Muscle of leg (tissue), 16 donors: Measurements from ENCODE around the gene GTPBP3. TPM values are rescaled to one million over a fixed set of nuclear protein-coding genes. Genes with fewer than 3 reads are reported as not detected.
A peak's percentile ranks its signal among the peaks of the same experiment; 100 is the strongest.
"Not testable (repeated sequence)": the region's sequence is repeated elsewhere in the genome, so short reads cannot be mapped to it uniquely, and the experiment has no call there.

ENCODE experiments used
- DNase-seq: peaks from one replicate; pipeline ENCODE4 v3.0.0; 2013
- H3K27ac ChIP-seq: one replicate; pipeline ENCODE4 v1.5.1; 2013; ENCODE audit warnings: mild to moderate bottlenecking, low read length, control low read depth
- H3K27me3 ChIP-seq: one replicate; pipeline ENCODE4 v1.6.1; 2013; ENCODE audit warnings: low read length; ENCODE audit not compliant: control insufficient read depth, insufficient read depth
- H3K36me3 ChIP-seq: one replicate; pipeline ENCODE4 v1.6.1; 2013; ENCODE audit warnings: low read length; ENCODE audit not compliant: control insufficient read depth, insufficient read depth
- H3K4me1 ChIP-seq: one replicate; pipeline ENCODE4 v1.6.1; 2013; ENCODE audit warnings: low read length; ENCODE audit not compliant: control insufficient read depth, insufficient read depth
- H3K4me3 ChIP-seq: one replicate; pipeline ENCODE4 v1.5.1; 2013; ENCODE audit warnings: low read length, control low read depth
- H3K9me3 ChIP-seq: replicated peaks from 2 replicates; pipeline ENCODE4 v1.6.1; 2013; ENCODE audit warnings: low read depth, low read length; ENCODE audit not compliant: control insufficient read depth
- WGBS: methylation state at CpG from one replicate; pipeline ENCODE4 v1.1.5; 2013; ENCODE audit warnings: missing lambda C conversion rate; ENCODE audit not compliant: insufficient coverage; 5-methylcytosine and 5-hydroxymethylcytosine counted together
- long read RNA-seq, 11 donors: transcript quantifications; one replicate each; lab custom pipeline, GENCODE V29; 2026
- polyA plus RNA-seq, 8 donors: library from polyadenylated mRNA; unstranded; fragments of 120-200 nt; gene quantifications; one replicate each; pipeline versions ENCODE4 v1.2.1 to v1.2.3, GENCODE V29; 2013; ENCODE audit warnings: inconsistent platforms in 1 of 8, low replicate concordance in 1 of 8; ENCODE audit not compliant: insufficient read length in 8 of 8, insufficient read depth in 1 of 8
- total RNA-seq: library from RNA; stranded (reverse); fragments of 120-200 nt; gene quantifications from one replicate; pipeline ENCODE4 v1.2.4, GENCODE V29; 2013

The GTPBP3 gene, protein sequence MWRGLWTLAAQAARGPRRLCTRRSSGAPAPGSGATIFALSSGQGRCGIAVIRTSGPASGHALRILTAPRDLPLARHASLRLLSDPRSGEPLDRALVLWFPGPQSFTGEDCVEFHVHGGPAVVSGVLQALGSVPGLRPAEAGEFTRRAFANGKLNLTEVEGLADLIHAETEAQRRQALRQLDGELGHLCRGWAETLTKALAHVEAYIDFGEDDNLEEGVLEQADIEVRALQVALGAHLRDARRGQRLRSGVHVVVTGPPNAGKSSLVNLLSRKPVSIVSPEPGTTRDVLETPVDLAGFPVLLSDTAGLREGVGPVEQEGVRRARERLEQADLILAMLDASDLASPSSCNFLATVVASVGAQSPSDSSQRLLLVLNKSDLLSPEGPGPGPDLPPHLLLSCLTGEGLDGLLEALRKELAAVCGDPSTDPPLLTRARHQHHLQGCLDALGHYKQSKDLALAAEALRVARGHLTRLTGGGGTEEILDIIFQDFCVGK
- 7.6 TPM for total RNA-seq
- 10 to 100 TPM in 5 of 8 donors, 1 to 10 TPM in 3; 9.2 to 16.3 (median 13.2) TPM for polyA plus RNA-seq
- long read RNA-seq, donor 1, partial matches to known transcripts = 0 of 2 reads
- long read RNA-seq, donor 1, other reads (novel, unspliced or antisense) = 0 of 2 reads
- long read RNA-seq, donor 2 = 0 reads
- long read RNA-seq, donor 3, partial matches to known transcripts = 8 of 9 reads
- long read RNA-seq, donor 3, other reads (novel, unspliced or antisense) = 0 of 9 reads
- long read RNA-seq, donor 4, partial matches to known transcripts = 0 of 2 reads
- long read RNA-seq, donor 4, other reads (novel, unspliced or antisense) = 0 of 2 reads
- long read RNA-seq, donor 5, partial matches to known transcripts = 0 of 4 reads
- long read RNA-seq, donor 5, other reads (novel, unspliced or antisense) = 0 of 4 reads
- long read RNA-seq, donor 6, partial matches to known transcripts = 0 of 13 reads
- long read RNA-seq, donor 6, other reads (novel, unspliced or antisense) = 0 of 13 reads
- long read RNA-seq, donor 7, partial matches to known transcripts = 0 of 2 reads
- long read RNA-seq, donor 7, other reads (novel, unspliced or antisense) = 0 of 2 reads
- long read RNA-seq, donor 8 = 0 reads
- long read RNA-seq, donor 9, partial matches to known transcripts = 0 of 1 reads
- long read RNA-seq, donor 9, other reads (novel, unspliced or antisense) = 0 of 1 reads
- long read RNA-seq, donor 10 = 0 reads
- long read RNA-seq, donor 11, partial matches to known transcripts = 0 of 3 reads
- long read RNA-seq, donor 11, other reads (novel, unspliced or antisense) = 0 of 3 reads

DNA sequence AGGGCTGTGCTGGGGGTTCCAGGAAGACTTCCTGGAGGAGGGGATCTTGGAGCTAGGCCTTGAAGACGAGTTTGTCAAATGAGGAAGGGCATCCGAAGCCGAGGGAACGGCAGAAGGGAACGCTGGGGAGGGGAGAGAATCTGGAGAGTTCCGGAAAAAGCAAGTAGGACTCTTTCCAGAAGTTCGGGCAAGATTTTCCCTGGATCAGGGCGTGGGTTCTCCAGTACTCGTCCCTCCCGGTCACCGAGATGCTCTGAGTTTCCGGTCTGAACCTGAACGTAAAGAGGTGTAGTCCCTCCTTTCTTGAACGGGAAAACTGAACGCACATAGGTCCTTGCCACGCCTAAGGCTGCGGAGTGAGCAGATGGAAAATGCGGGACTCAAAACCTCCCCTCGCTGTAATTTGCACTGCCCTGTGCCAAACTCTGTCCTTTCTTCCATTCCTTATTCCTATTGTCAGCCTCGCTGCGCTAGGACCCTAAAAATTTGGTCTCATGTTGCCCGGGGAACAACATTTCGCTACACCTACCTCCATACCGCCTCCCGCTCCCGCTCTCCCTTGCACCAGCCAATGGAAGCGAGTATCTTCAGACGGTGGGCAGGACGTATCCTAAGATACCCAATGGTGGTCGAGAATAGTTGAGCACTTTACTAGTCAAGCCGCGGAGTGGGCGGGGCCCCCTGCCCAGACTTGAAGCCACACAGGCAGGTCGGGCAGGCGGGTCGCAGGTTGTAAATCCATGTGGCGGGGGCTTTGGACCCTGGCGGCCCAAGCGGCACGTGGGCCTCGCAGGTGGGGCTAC lies at the start of gene GTPBP3:
TSS of gene GTPBP3 (plus strand) at position 682 of the 803 bp plus-strand sequence. CDS start at position 741, 59 bp downstream.
- Histone ChIP-seq H3K27me3 (no peaks in the 10 kb centered on the region), H3K36me3 (peaks cover 20% of the 10 kb centered on the region), H3K27ac (peak within 1 kb of the TSS; percentile 99), H3K4me3 (peak within 1 kb of the TSS; percentile 73), H3K9me3 (no peaks in the 10 kb centered on the region), H3K4me1 (peaks cover 35% of the 10 kb centered on the region)
- WGBS = under 1% methylated on average over 38 of the region's 41 CpGs
- DNase-seq = peak; percentile 100

DNA sequence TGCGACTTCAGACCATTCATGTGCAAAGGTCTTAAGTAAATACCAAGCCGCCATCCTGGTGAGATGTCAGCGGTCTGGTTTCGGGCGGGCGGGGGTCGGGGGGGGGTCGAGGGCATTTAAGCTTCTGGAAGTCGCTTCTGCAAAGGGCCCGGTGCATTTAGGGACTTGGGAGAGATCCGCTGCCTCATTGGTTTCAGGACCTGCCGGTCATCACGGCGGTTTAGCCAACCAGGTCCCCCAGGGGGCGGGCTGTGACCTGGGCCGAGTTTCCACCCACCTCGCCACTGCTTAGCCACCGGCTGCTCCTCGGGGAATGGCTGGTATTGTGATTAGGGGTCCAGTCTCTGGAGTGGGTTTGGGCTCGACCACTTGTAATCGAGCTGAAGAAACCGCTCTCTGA lies 47.9 kb upstream of the GTPBP3 start:
- no peaks in the 10 kb centered on the region for H3K27me3 ChIP-seq
- 6% methylated on average over 5 of the region's 22 CpGs for WGBS
- no peak overlapping the region for H3K4me3 ChIP-seq
- no peak overlapping the region for H3K27ac ChIP-seq
- DNase-seq = peak; percentile 77
- peaks cover 14% of the 10 kb centered on the region for H3K4me1 ChIP-seq
- H3K9me3 ChIP-seq = no peaks in the 10 kb centered on the region
- peaks cover 7% of the 10 kb centered on the region for H3K36me3 ChIP-seq

DNA sequence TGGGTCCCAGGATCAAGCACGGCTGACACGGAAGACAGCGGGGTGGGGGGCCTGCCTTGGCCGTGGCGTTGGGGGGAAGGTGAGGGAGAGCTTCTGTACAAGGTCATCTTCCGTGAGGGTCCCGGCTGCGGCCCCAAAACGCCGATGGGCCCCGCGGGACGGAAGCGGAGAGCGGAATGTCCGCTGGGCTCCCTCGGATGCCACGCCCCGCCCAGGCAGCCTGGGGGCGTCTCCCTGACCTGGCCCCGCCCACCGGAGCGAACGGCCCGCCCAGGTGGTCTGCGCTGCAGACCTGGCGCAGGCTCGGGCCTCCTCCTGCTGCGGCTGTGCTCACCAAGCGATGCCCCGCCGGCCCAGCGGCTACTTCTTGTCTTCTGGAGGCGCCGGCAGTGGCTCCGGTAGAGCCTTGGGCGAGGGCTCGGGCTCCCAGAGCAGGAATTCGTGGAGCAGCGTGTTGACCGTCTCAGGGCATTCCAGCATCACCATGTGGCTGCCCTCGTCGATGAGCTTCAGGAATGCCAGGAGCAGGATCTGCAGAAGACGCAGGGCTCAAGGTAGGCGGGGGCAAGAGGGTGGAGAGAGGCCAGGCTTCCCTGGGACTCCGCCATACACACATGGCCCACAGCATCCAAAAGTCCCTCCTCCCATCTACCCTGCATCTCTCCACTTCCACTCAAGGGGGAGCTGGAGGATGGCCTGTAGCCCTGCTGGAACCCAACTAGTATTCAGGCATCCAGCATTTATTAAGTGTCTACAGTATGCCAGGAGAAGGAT lies 44.9 kb upstream of the GTPBP3 start:
- Histone ChIP-seq H3K4me3 (peak overlapping the region; percentile 49), H3K9me3 (no peaks in the 10 kb centered on the region), H3K4me1 (peaks cover 14% of the 10 kb centered on the region), H3K36me3 (peaks cover 11% of the 10 kb centered on the region), H3K27ac (peak overlapping the region; percentile 55), H3K27me3 (no peaks in the 10 kb centered on the region)
- peak; percentile 92 for DNase-seq
- WGBS = 6% methylated on average over 31 of the region's 46 CpGs

DNA sequence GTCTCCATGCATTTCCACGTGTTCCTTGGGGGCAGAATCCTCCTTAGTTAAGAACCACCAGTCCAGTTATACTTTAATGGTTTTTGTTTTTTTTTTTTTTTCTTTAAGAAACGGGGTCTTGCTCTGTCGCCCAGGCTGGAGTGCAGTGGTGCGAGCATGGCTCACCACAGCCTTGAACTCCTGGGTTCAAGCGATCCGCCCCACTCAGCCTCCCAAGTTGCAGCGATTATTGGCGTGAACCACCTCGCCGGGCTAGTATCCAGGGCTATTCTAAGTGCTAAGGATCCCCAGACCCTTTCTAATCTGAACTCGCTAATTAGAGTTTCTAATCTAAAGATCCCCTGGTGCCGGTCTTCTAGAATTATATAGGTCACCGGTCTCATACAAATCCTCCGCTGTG lies 43.7 kb upstream of the GTPBP3 start:
- Histone ChIP-seq H3K27ac (no peak overlapping the region), H3K4me3 (no peak overlapping the region), H3K36me3 (peaks cover 15% of the 10 kb centered on the region), H3K9me3 (peaks cover 2% of the 10 kb centered on the region), H3K4me1 (peaks cover 14% of the 10 kb centered on the region), H3K27me3 (no peaks in the 10 kb centered on the region)
- DNase-seq = no peak
- 85% methylated on average over 13 of the region's 14 CpGs for WGBS

DNA sequence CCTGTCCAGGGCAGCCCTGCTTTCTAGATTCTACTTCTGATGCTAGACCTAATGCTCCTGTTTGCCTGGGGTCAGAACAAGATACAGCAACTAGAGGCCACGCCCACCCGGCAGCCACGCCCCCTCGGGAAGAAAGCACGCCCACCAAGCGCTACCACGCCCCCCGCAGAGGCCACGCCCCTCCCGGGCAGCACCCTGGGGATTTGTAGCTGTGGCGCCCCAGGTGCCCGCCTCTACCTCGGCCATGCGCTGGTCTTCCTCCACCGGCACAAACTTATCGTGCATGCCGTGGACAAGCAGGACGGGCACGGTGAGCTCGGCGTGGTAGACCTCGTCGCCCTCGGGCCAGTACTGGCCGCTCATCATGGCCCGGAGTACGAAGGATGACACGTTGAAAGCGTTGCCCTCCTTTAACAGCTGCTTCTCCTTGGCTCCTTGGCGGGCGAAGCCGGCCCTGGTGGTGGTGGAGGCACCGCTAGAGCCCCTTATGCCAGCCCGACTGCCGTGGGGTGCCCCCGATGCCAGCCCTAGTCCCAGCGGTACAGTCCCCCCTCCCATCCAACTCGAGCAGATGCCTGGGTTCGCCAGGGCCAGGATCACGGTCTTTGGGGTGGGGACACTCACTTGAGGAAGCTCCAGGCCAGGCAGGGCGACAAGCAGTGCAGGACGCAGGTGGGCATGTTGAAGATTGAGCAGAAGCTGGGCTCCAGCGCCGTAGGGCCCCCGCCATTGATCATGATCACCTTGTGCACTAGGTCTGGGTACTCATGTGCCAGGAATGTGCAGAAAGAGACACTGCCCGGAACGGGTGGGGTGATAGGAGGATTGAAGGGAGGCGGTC lies 43.1 kb upstream of the GTPBP3 start:
- DNase-seq = no peak
- Histone ChIP-seq H3K27me3 (no peaks in the 10 kb centered on the region), H3K4me1 (peaks cover 14% of the 10 kb centered on the region), H3K4me3 (no peak overlapping the region), H3K27ac (no peak overlapping the region), H3K36me3 (peaks cover 15% of the 10 kb centered on the region), H3K9me3 (peaks cover 2% of the 10 kb centered on the region)
- 78% methylated on average over 48 of the region's 48 CpGs for WGBS

DNA sequence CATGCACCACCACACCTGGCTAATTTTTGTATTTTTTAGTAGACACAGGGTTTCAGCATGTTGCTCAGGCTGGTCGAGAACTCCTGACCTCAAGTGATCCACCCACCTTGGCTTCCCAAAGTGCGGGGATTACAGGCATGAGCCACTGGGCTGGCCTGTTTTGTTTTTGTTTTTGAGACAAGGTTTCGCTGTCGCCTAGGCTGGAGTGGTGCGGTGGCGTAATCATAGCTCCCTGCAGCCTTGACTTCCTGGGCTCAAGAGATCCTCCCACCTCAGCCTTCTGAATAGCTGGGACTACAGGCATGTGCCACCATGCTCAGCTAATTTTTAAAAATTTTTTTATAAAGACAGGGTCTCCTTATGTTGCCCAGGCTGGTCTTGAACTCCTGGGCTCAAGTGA lies 41.8 kb upstream of the GTPBP3 start:
- H3K27ac ChIP-seq, H3K27me3 ChIP-seq, H3K9me3 ChIP-seq, H3K4me3 ChIP-seq, H3K4me1 ChIP-seq, DNase-seq: not testable (repeated sequence)
- WGBS = 100% methylated on average over 2 of the region's 6 CpGs
- peaks cover 15% of the 10 kb centered on the region for H3K36me3 ChIP-seq

DNA sequence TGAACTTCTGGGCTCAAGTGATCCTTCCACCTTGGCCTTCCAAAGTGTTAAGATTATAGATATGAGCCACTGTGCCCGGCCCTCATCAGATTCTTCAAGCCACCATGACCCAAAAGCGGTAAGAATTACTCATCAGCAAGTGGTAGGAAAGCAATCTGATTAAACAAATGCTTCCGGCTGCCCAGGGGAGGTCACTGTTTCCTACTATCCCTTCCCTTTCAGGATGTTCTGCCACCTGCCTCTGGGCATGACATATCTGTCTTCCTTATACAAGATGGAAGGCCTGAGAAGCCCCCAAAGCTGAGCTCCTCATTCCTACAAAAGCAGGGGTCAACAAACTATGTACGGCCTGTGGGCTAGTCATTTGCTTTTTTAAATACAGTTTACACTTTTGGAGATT lies 41.1 kb upstream of the GTPBP3 start:
- WGBS = 60% methylated on average over 1 of the region's 4 CpGs
- H3K4me1 ChIP-seq = peaks cover 9% of the 10 kb centered on the region
- no peak overlapping the region for H3K4me3 ChIP-seq
- peaks cover 2% of the 10 kb centered on the region for H3K9me3 ChIP-seq
- no peaks in the 10 kb centered on the region for H3K27me3 ChIP-seq
- no peak overlapping the region for H3K27ac ChIP-seq
- no peak for DNase-seq
- peaks cover 15% of the 10 kb centered on the region for H3K36me3 ChIP-seq

DNA sequence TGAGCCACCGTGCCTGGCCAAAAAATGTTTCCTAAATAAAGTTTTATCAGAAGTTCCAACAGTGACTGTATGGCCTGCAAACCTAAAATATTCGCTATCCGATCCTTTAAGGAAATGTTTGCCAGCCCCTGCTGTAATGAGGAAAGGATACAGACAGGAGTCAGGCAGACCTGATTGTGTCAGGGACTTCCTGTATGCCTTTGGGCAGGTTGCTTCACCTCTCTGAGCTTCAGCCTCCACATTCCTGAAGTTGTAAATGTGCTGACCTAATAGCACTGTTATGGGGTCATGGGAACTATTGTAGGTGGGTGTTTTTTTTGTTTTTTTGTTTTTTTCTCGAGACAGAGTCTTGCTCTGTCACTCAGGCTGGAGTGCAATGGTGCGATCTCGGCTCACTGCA lies 40.4 kb upstream of the GTPBP3 start:
- DNase-seq = no peak
- Histone ChIP-seq H3K27me3 (no peaks in the 10 kb centered on the region), H3K4me3 (no peak overlapping the region), H3K36me3 (peaks cover 12% of the 10 kb centered on the region), H3K9me3 (peaks cover 2% of the 10 kb centered on the region), H3K27ac (no peak overlapping the region), H3K4me1 (peaks cover 6% of the 10 kb centered on the region)
- 83% methylated on average over 3 of the region's 6 CpGs for WGBS
